ENCODE measurements around the gene ZNF18.

ZNF18 gene

GRCh38 chr17:11997147-11997971 is at the start of gene ZNF18:
ZNF18 (minus strand) TSS chr17:11997475; CDS start chr17:11992829, 4,646 bp downstream.
- DNase-seq (ENCODE audit: low read depth) = peak; percentile 90

GRCh38 chr17:12046786-12047185 is 49.5 kb upstream of the ZNF18 start:
- DNase-seq (ENCODE audit: low read depth) = no peak

- no peak for DNase-seq (ENCODE audit: low read depth)
Observed at GRCh38 chr17:12043702-12044101, 46.4 kb upstream of the ZNF18 start.

GRCh38 chr17:12041312-12041711 is 44.0 kb upstream of the ZNF18 start:
- DNase-seq (ENCODE audit: low read depth) = no peak

- DNase-seq (ENCODE audit: low read depth) = no peak
Observed at GRCh38 chr17:12040478-12040877, 43.2 kb upstream of the ZNF18 start.

- no peak for DNase-seq (ENCODE audit: low read depth)
Observed at GRCh38 chr17:12037970-12038369, 40.7 kb upstream of the ZNF18 start.

GRCh38 chr17:12035673-12036072 is 38.4 kb upstream of the ZNF18 start:
- DNase-seq (ENCODE audit: low read depth) = no peak

- no peak for DNase-seq (ENCODE audit: low read depth)
Observed at GRCh38 chr17:12034538-12034937, 37.3 kb upstream of the ZNF18 start.

GRCh38 chr17:12028611-12029010 is 31.3 kb upstream of the ZNF18 start:
- DNase-seq (ENCODE audit: low read depth) = no peak

GRCh38 chr17:12027658-12028057 is 30.4 kb upstream of the ZNF18 start:
- no peak for DNase-seq (ENCODE audit: low read depth)

GRCh38 chr17:12024327-12024726 is 27.1 kb upstream of the ZNF18 start:
- DNase-seq (ENCODE audit: low read depth) = no peak

- no peak for DNase-seq (ENCODE audit: low read depth)
Observed at GRCh38 chr17:12022310-12022709, 25.0 kb upstream of the ZNF18 start.

- no peak for DNase-seq (ENCODE audit: low read depth)
Observed at GRCh38 chr17:12021623-12022140, 24.4 kb upstream of the ZNF18 start.

GRCh38 chr17:12020642-12021622 is 23.7 kb upstream of the ZNF18 start, which contains the start of gene MAP2K4:
MAP2K4 (plus strand) TSS chr17:12020877; CDS start chr17:12020887, 10 bp downstream.
- peak; percentile 96 for DNase-seq (ENCODE audit: low read depth)

GRCh38 chr17:12007466-12007865 is 10.2 kb upstream of the ZNF18 start:
- no peak for DNase-seq (ENCODE audit: low read depth)

- DNase-seq (ENCODE audit: low read depth) = no peak
Observed at GRCh38 chr17:11999696-12000095, 2.4 kb upstream of the ZNF18 start.

- no peak for DNase-seq (ENCODE audit: low read depth)
Observed at GRCh38 chr17:11997972-11998233, 628 bp upstream of the ZNF18 start.

- DNase-seq (ENCODE audit: low read depth) = no peak
Observed at GRCh38 chr17:11996722-11997146, 541 bp downstream of the ZNF18 start.

GRCh38 chr17:11991461-11991860 is 5.8 kb downstream of the ZNF18 start:
- no peak for DNase-seq (ENCODE audit: low read depth)

- DNase-seq (ENCODE audit: low read depth) = no peak
Observed at GRCh38 chr17:11990363-11990983, 6.8 kb downstream of the ZNF18 start.

GRCh38 chr17:11986942-11987329 is 10.3 kb downstream of the ZNF18 start:
- no peak for DNase-seq (ENCODE audit: low read depth)

Measured in activated T-cell treated with anti-CD3 and anti-CD28 coated beads for 1 hour (primary cell).